Smooth muscle cell (in vitro differentiated cells): ENCODE measurements around the gene TBX15. TPM values are rescaled to one million over a fixed set of nuclear protein-coding genes. Genes with fewer than 3 reads are reported as not detected.

Experiments used
- DNase-seq: peaks from one replicate; lab custom pipeline; 2025; ENCODE audit not compliant: unreplicated experiment; lab: John Stamatoyannopoulos, UW
- H2AFZ ChIP-seq: fragments of 200-600 bp; sonication (generic); 2 replicates; pipeline ENCODE4 v1.6.0; 2016; ENCODE audit warnings: antibody characterized with exemption, low read depth, mild to moderate bottlenecking
- H3F3A ChIP-seq: fragments of 200-600 bp; sonication (generic); 2 replicates; pipeline ENCODE4 v1.6.0; 2017; ENCODE audit warnings: antibody characterized with exemption, low read depth
- H3K27ac ChIP-seq: fragments of 200-600 bp; sonication (generic); 2 replicates; pipeline ENCODE4 v1.5.1; 2016; ENCODE audit warnings: low read depth, mild to moderate bottlenecking
- H3K27me3 ChIP-seq: fragments of 200-600 bp; sonication (generic); 2 replicates; pipeline ENCODE4 v1.6.1; 2016; ENCODE audit warnings: low read depth, mild to moderate bottlenecking
- H3K36me3 ChIP-seq: fragments of 200-600 bp; sonication (generic); 2 replicates; pipeline ENCODE4 v1.5.1; 2016; ENCODE audit warnings: low read depth
- H3K4me1 ChIP-seq: fragments of 200-600 bp; sonication (generic); 2 replicates; pipeline ENCODE4 v1.5.1; 2016; ENCODE audit warnings: low read depth
- H3K4me2 ChIP-seq: fragments of 200-600 bp; sonication (generic); 2 replicates; pipeline ENCODE4 v1.6.0; 2016; ENCODE audit warnings: mild to moderate bottlenecking
- H3K4me3 ChIP-seq: fragments of 200-600 bp; sonication (generic); 2 replicates; pipeline ENCODE4 v1.5.1; 2016; ENCODE audit warnings: mild to moderate bottlenecking
- H3K79me2 ChIP-seq: fragments of 200-600 bp; sonication (generic); 2 replicates; pipeline ENCODE4 v1.6.0; 2016; ENCODE audit warnings: low read depth, mild to moderate bottlenecking
- H3K9ac ChIP-seq: fragments of 200-600 bp; sonication (generic); 2 replicates; pipeline ENCODE4 v1.6.0; 2016; ENCODE audit warnings: low read depth
- H3K9me3 ChIP-seq: fragments of 200-600 bp; sonication (generic); replicated peaks from 2 replicates; pipeline ENCODE4 v1.5.1; 2016; ENCODE audit warnings: low read depth
- H4K20me1 ChIP-seq: fragments of 200-600 bp; sonication (generic); 2 replicates; pipeline ENCODE4 v1.6.0; 2016; ENCODE audit warnings: low read depth
- WGBS: methylation state at CpG from one replicate; pipeline ENCODE4 v1.1.7; 2016; ENCODE audit warnings: low lambda C conversion rate; 5-methylcytosine and 5-hydroxymethylcytosine counted together
- polyA plus RNA-seq: library from polyadenylated mRNA; unstranded; fragments of >200 nt; fragmentation: Nextera tagmentation; extraction: Ambion mirVana; gene quantifications from 2 replicates; pipeline ENCODE4 v1.2.1, GENCODE V29; 2016
- total RNA-seq: library from RNA; depleted of rRNA; stranded (reverse); fragments of >200 nt; gene quantifications from 2 replicates; pipeline ENCODE4 v1.2.3, GENCODE V29; 2014
- TF ChIP-seq, protein P1 (sequence below): fragments of 200-600 bp; sonication (generic); IDR thresholded peaks from 2 replicates; pipeline ENCODE4 v1.5.1; 2017; ENCODE audit warnings: borderline replicate concordance, mild to moderate bottlenecking, antibody characterized with exemption; ENCODE audit not compliant: insufficient read depth, poor library complexity, severe bottlenecking

TBX15 gene
- total and polyA plus RNA-seq, 2 experiments from 2014 or later = 2.7 to 3.5 TPM

GRCh38 chr1:119007670-119008482 is 19.7 kb upstream of the TBX15 start:
- Histone ChIP-seq H3K4me1 (no peaks in the 10 kb centered on the region), H3K36me3 (no peaks in the 10 kb centered on the region), H2AFZ (no peak overlapping the region), H3K9me3 (no peaks in the 10 kb centered on the region), H3F3A (no peaks in the 10 kb centered on the region), H3K4me2 (peak overlapping the region; percentile 70), H3K79me2 (no peaks in the 10 kb centered on the region), H4K20me1 (no peaks in the 10 kb centered on the region), H3K27me3 (peaks cover 58% of the 10 kb centered on the region), H3K27ac (no peak overlapping the region), H3K9ac (no peak overlapping the region), H3K4me3 (peak overlapping the region; percentile 43)
- TF ChIP-seq, protein P1, sequence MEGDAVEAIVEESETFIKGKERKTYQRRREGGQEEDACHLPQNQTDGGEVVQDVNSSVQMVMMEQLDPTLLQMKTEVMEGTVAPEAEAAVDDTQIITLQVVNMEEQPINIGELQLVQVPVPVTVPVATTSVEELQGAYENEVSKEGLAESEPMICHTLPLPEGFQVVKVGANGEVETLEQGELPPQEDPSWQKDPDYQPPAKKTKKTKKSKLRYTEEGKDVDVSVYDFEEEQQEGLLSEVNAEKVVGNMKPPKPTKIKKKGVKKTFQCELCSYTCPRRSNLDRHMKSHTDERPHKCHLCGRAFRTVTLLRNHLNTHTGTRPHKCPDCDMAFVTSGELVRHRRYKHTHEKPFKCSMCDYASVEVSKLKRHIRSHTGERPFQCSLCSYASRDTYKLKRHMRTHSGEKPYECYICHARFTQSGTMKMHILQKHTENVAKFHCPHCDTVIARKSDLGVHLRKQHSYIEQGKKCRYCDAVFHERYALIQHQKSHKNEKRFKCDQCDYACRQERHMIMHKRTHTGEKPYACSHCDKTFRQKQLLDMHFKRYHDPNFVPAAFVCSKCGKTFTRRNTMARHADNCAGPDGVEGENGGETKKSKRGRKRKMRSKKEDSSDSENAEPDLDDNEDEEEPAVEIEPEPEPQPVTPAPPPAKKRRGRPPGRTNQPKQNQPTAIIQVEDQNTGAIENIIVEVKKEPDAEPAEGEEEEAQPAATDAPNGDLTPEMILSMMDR = no peak
- no peak for DNase-seq
- WGBS = 37% methylated on average over 58 of the region's 61 CpGs

DNA sequence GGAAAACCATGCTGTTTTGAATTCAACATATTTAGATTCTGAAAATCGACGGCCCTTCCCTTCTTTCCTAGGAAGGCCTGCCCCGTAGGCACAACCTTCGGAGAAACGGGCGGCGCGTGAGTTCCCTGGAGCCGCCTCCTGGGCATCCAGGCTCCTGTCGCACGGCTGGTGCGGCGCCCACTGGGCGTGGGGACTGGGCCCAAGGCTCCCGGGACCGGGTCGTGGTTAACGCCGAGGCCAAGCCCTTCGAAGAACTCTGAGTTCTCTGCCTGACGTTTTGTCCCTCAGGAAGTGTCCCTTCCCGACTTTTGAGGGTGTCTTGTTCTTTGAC is 19.2 kb upstream of the TBX15 start:
- Histone ChIP-seq H3K4me2 (no peak overlapping the region), H3K27me3 (peaks cover 63% of the 10 kb centered on the region), H2AFZ (no peak overlapping the region), H3F3A (no peaks in the 10 kb centered on the region), H3K4me1 (no peaks in the 10 kb centered on the region), H3K9ac (no peak overlapping the region), H3K9me3 (no peaks in the 10 kb centered on the region), H4K20me1 (no peaks in the 10 kb centered on the region), H3K79me2 (no peaks in the 10 kb centered on the region), H3K27ac (no peak overlapping the region), H3K4me3 (no peak overlapping the region), H3K36me3 (no peaks in the 10 kb centered on the region)
- WGBS = 51% methylated on average over 22 of the region's 22 CpGs
- no peak for DNase-seq
- TF ChIP-seq, protein P1 = no peak

DNA sequence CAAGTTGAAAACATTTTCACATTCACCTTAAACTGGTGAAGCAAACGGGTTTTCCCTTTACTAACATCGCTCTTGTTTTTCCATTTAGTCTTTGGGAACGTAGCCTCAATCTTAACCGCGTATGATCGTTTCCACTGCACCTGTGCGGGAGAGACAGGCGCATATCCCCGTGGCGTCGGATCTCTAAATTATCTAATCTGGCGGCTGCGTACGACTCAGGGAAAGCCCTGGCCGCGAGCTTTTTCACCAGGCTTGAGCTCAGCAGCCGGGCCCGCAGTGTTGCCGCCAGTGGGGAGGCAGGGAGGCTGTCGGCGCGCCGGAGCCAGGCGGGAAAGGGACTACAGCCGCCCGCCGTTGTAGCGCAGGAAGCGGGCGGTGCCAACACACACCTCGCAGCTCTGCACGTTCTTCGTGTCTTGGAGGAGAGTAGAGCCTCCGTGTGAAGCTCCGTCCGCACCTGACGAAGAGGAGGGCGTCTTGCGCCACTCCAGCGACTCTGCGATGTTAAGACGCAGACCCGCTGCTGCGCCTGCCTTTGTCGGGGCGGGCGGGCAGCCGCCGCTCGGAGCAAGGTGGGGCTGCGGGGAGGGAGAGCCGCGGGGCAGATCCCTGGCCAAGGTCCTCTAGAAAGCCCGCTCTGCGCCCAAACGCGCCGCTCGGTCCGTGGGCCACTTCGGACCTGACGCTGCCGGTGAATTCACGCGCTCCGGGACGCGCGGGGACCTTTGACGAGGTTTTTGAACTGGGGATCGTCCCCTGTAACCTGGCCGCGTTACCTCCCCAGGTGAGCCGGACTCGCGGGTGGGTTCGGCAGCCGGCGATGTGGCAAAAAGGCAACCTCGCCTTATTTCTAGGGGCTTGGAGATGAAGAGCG is 18.5 kb upstream of the TBX15 start:
- 35% methylated on average over 76 of the region's 81 CpGs for WGBS
- Histone ChIP-seq H3K9ac (no peak overlapping the region), H3K27ac (no peak overlapping the region), H3F3A (no peaks in the 10 kb centered on the region), H3K9me3 (no peaks in the 10 kb centered on the region), H4K20me1 (no peaks in the 10 kb centered on the region), H2AFZ (no peak overlapping the region), H3K27me3 (peaks cover 65% of the 10 kb centered on the region), H3K36me3 (no peaks in the 10 kb centered on the region), H3K4me1 (no peaks in the 10 kb centered on the region), H3K79me2 (no peaks in the 10 kb centered on the region), H3K4me3 (no peak overlapping the region), H3K4me2 (no peak overlapping the region)
- no peak for DNase-seq
- TF ChIP-seq, protein P1 = no peak
